Thyroid gland (tissue), 4 donors: ENCODE data around the gene C18orf54.

Source experiments
- CTCF ChIP-seq, 6 experiments: fragments of 200-600 bp in 3 of 6; fragments of 450-650 bp in 3 of 6; sonication (generic) in 3 of 6; IDR thresholded peaks; one replicate each; pipeline ENCODE4 v1.5.1; 2016 to 2019; ENCODE audit warnings: antibody characterized with exemption in 6 of 6, mild to moderate bottlenecking in 2 of 6, inconsistent platforms in 1 of 6, moderate library complexity in 1 of 6
- POLR2A ChIP-seq, 2 donors: fragments of 450-650 bp; IDR thresholded peaks; one replicate each; pipeline ENCODE4 v1.6.1; 2017; ENCODE audit warnings: antibody characterized with exemption in 2 of 2, mild to moderate bottlenecking in 2 of 2, moderate library complexity in 1 of 2

DNA sequence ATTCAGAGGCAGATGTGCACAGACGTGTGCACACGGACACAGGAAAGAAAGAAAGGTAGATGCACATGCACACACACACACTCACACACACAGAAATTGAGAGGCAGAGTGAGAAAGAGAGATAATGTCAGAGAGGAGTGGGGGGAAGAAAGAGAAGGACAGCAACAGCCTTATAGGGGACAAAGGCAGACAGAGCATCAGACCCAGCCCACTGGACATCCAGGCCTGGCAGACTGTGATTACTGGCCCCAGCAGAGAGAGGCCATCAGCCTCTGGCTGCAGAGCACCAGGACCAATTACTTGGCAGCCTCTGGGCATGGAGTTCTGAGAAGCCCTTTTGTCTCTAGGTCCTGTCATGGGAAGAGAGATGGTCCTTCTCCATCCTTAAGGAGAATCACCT lies 66.1 kb downstream of the C18orf54 start:
- no peak for TF ChIP-seq CTCF (IDR thresholded peaks at IDR 0.05)
- TF ChIP-seq POLR2A (IDR thresholded peaks at IDR 0.05), result no peak
